Neural cell (in vitro differentiated cells): Measurements from ENCODE around the gene TSR2. TPM values are rescaled to one million over a fixed set of nuclear protein-coding genes. Genes with fewer than 3 reads are reported as not detected.

Experiments used
- H2AFZ ChIP-seq: fragments of 200-600, 300-800 bp; sonication (generic), shearing (Covaris generic); 2 replicates; pipeline ENCODE4 v1.6.0; 2014; ENCODE audit warnings: low read depth, mild to moderate bottlenecking, antibody characterized with exemption, low read length, moderate library complexity
- H3F3A ChIP-seq: fragments of 200-600 bp; shearing (Covaris generic); 2 replicates; pipeline ENCODE4 v1.6.1; 2016; ENCODE audit warnings: mild to moderate bottlenecking, moderate library complexity, mixed read lengths, antibody characterized with exemption, low read length; ENCODE audit not compliant: insufficient read depth, poor library complexity, severe bottlenecking
- H3K27ac ChIP-seq: fragments of 200-600, 300-800 bp; sonication (generic), shearing (Covaris generic); 2 replicates; pipeline ENCODE4 v1.5.1; 2014; ENCODE audit warnings: mild to moderate bottlenecking, low read length, moderate library complexity
- H3K27me3 ChIP-seq: fragments of 300-800, 200-600 bp; sonication (generic), shearing (Covaris generic); 2 replicates; pipeline ENCODE4 v1.6.0; 2014; ENCODE audit warnings: mild to moderate bottlenecking, low read depth, low read length, moderate library complexity; ENCODE audit not compliant: insufficient read depth
- H3K36me3 ChIP-seq: fragments of 300-800, 200-600 bp; sonication (generic), shearing (Covaris generic); 2 replicates; pipeline ENCODE4 v1.5.1; 2014; ENCODE audit warnings: mild to moderate bottlenecking, antibody characterized with exemption, low read length, moderate library complexity; ENCODE audit not compliant: insufficient read depth
- H3K4me2 ChIP-seq: fragments of 300-800, 200-600 bp; sonication (generic), shearing (Covaris generic); 2 replicates; pipeline ENCODE4 v1.6.0; 2014; ENCODE audit warnings: mild to moderate bottlenecking, low read length
- H3K4me3 ChIP-seq: fragments of 300-800, 200-600 bp; sonication (generic), shearing (Covaris generic); 2 replicates; pipeline ENCODE4 v1.5.1; 2014; ENCODE audit warnings: mild to moderate bottlenecking, low read length, moderate library complexity
- H3K79me2 ChIP-seq: fragments of 200-600 bp; shearing (Covaris generic); replicated peaks from 2 replicates; pipeline ENCODE4 v1.6.0; 2014; ENCODE audit warnings: mild to moderate bottlenecking, low read length, moderate library complexity; ENCODE audit not compliant: insufficient read depth
- H3K9ac ChIP-seq: fragments of 300-800, 200-600 bp; sonication (generic), shearing (Covaris generic); 2 replicates; pipeline ENCODE4 v1.6.1; 2016; ENCODE audit warnings: mild to moderate bottlenecking, low read length, mixed read lengths
- H3K9me2 ChIP-seq: fragments of 200-600 bp; shearing (Covaris generic); 2 replicates; pipeline ENCODE4 v1.6.1; 2016; ENCODE audit warnings: mild to moderate bottlenecking, low read length, mixed read lengths; ENCODE audit not compliant: insufficient read depth
- H3K9me3 ChIP-seq: fragments of 200-600, 300-800 bp; sonication (generic), shearing (Covaris generic); 2 replicates; pipeline ENCODE4 v1.6.1; 2016; ENCODE audit warnings: mild to moderate bottlenecking, mixed run types, low read length, moderate library complexity, mixed read lengths
- H4K20me1 ChIP-seq: fragments of 200-600 bp; shearing (Covaris generic); 2 replicates; pipeline ENCODE4 v1.6.1; 2016; ENCODE audit warnings: mild to moderate bottlenecking, mixed run types; ENCODE audit not compliant: insufficient read depth
- EP300 ChIP-seq: fragments of 450-650 bp; conservative IDR thresholded peaks from 2 replicates; pipeline ENCODE4 v1.6.1; 2014; ENCODE audit warnings: antibody characterized with exemption, mild to moderate bottlenecking, moderate library complexity; ENCODE audit not compliant: poor library complexity, severe bottlenecking
- EZH2 ChIP-seq: fragments of 200-600, 300-800 bp; shearing (Covaris generic), sonication (generic); IDR thresholded peaks from 2 replicates; pipeline ENCODE4 v1.6.1; 2014; ENCODE audit warnings: antibody characterized with exemption, low read length, borderline replicate concordance, mild to moderate bottlenecking; ENCODE audit not compliant: insufficient read depth, poor library complexity, severe bottlenecking
- MXI1 ChIP-seq: fragments of 450-650 bp; conservative IDR thresholded peaks from 2 replicates; pipeline ENCODE4 v1.6.1; 2014; ENCODE audit warnings: antibody characterized with exemption, mild to moderate bottlenecking; ENCODE audit not compliant: poor library complexity, severe bottlenecking
- POLR2AphosphoS5 ChIP-seq: IDR thresholded peaks from 2 replicates; pipeline ENCODE4 v1.6.1; 2012
- RAD21 ChIP-seq: fragments of 450-650 bp; conservative IDR thresholded peaks from 2 replicates; pipeline ENCODE4 v1.6.1; 2014; ENCODE audit warnings: antibody characterized with exemption, mild to moderate bottlenecking, moderate library complexity
- SMC3 ChIP-seq: fragments of 450-650 bp; conservative IDR thresholded peaks from 2 replicates; pipeline ENCODE4 v1.6.1; 2014; ENCODE audit warnings: antibody characterized with exemption, mild to moderate bottlenecking, moderate library complexity; ENCODE audit not compliant: poor library complexity
- TAF1 ChIP-seq: IDR thresholded peaks from 2 replicates; pipeline ENCODE4 v1.6.1; 2012; ENCODE audit warnings: low read depth
- polyA plus RNA-seq: library from polyadenylated mRNA; depleted of rRNA; stranded (reverse); fragments of >200 nt; gene quantifications from 2 replicates; pipeline ENCODE4 v1.2.3, GENCODE V29; 2014
- TF ChIP-seq, protein P1 (sequence below): fragments of 450-650 bp; IDR thresholded peaks from 2 replicates; pipeline ENCODE4 v1.5.1; 2014; ENCODE audit warnings: antibody characterized with exemption, mild to moderate bottlenecking, moderate library complexity; ENCODE audit not compliant: poor library complexity, severe bottlenecking
- TF ChIP-seq, protein P2 (sequence below): IDR thresholded peaks from 2 replicates; pipeline ENCODE4 v1.6.1; 2012; ENCODE audit warnings: borderline replicate concordance

TSR2 gene
- polyA plus RNA-seq, 1 donor from 2014 or later: 27.5 TPM

DNA sequence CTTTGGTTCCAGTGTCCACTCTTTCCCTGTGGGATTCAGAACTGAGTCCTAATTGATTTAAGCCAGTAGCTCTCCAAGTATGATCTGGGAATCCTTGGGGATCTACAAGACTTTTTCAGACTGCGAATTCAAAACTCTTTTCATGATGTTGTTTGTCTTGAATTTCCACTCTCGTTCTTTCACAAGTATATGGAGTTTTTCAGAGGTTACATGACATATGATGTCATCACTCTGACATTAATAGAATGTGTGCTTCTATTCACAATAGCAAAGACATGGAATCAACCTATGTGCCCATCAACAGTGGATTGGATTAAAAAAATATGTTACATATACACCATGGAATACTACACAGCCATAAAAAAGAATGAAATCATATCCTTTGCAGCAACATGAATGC lies 23.2 kb upstream of the TSR2 start:
- no peaks in the 10 kb centered on the region for H3K9me2 ChIP-seq
- no peaks in the 10 kb centered on the region for H3K79me2 ChIP-seq
- no peak overlapping the region for H3K4me3 ChIP-seq
- H3K27ac ChIP-seq: no peak overlapping the region
- no peaks in the 10 kb centered on the region for H3F3A ChIP-seq
- no peak overlapping the region for H3K9ac ChIP-seq
- no peaks in the 10 kb centered on the region for H3K36me3 ChIP-seq
- no peak overlapping the region for H2AFZ ChIP-seq
- H3K4me2 ChIP-seq: no peak overlapping the region
- H3K9me3 ChIP-seq: no peaks in the 10 kb centered on the region
- H4K20me1 ChIP-seq: no peaks in the 10 kb centered on the region
- no peak for TF ChIP-seq TAF1
- TF ChIP-seq, protein P1, sequence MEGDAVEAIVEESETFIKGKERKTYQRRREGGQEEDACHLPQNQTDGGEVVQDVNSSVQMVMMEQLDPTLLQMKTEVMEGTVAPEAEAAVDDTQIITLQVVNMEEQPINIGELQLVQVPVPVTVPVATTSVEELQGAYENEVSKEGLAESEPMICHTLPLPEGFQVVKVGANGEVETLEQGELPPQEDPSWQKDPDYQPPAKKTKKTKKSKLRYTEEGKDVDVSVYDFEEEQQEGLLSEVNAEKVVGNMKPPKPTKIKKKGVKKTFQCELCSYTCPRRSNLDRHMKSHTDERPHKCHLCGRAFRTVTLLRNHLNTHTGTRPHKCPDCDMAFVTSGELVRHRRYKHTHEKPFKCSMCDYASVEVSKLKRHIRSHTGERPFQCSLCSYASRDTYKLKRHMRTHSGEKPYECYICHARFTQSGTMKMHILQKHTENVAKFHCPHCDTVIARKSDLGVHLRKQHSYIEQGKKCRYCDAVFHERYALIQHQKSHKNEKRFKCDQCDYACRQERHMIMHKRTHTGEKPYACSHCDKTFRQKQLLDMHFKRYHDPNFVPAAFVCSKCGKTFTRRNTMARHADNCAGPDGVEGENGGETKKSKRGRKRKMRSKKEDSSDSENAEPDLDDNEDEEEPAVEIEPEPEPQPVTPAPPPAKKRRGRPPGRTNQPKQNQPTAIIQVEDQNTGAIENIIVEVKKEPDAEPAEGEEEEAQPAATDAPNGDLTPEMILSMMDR: no peak
- H3K27me3 ChIP-seq: no peaks in the 10 kb centered on the region

DNA sequence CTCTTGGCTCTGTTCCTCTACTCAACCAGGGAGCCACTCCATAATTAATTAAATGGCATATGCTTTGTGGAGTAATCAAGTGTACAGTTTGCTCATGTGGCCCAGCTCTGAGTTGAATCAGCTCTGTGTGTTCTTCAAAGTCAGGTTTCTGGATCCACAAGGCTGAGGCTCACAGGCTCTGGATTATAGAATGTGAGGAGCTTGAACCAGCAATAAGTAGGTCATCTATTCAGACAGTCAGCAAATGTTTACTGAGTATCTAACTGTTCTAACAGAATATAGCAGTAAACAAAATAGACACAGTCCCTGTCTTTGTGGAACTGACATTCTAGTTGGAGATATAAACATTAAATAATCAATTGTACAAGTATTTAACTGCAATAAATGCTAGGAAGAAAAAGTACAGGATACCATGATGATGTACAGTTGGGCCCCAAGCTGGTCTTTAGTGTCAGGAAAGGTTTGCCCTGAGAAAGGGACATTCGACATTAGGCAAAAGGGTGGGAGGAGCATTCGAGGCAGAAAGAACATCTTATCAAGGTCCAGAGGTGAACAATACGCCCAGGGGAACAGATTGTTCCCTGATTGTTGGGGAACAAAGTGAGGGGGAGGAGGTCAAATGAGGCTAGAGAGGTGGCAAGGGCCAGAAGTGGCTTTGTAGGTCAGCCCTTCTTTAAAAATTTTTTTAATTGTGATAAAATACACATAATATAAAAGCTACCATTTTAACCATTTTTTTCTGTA lies 20.5 kb upstream of the TSR2 start:
- no peaks in the 10 kb centered on the region for H4K20me1 ChIP-seq
- no peaks in the 10 kb centered on the region for H3K27me3 ChIP-seq
- no peaks in the 10 kb centered on the region for H3F3A ChIP-seq
- no peak overlapping the region for H3K9ac ChIP-seq
- H3K9me2 ChIP-seq: no peaks in the 10 kb centered on the region
- TF ChIP-seq, protein P1: no peak
- TF ChIP-seq TAF1 (no peak), EP300 (no peak), RAD21 (no peak), SMC3 (no peak), POLR2AphosphoS5 (no peak), MXI1 (no peak), EZH2 (no peak)
- TF ChIP-seq, protein P2, sequence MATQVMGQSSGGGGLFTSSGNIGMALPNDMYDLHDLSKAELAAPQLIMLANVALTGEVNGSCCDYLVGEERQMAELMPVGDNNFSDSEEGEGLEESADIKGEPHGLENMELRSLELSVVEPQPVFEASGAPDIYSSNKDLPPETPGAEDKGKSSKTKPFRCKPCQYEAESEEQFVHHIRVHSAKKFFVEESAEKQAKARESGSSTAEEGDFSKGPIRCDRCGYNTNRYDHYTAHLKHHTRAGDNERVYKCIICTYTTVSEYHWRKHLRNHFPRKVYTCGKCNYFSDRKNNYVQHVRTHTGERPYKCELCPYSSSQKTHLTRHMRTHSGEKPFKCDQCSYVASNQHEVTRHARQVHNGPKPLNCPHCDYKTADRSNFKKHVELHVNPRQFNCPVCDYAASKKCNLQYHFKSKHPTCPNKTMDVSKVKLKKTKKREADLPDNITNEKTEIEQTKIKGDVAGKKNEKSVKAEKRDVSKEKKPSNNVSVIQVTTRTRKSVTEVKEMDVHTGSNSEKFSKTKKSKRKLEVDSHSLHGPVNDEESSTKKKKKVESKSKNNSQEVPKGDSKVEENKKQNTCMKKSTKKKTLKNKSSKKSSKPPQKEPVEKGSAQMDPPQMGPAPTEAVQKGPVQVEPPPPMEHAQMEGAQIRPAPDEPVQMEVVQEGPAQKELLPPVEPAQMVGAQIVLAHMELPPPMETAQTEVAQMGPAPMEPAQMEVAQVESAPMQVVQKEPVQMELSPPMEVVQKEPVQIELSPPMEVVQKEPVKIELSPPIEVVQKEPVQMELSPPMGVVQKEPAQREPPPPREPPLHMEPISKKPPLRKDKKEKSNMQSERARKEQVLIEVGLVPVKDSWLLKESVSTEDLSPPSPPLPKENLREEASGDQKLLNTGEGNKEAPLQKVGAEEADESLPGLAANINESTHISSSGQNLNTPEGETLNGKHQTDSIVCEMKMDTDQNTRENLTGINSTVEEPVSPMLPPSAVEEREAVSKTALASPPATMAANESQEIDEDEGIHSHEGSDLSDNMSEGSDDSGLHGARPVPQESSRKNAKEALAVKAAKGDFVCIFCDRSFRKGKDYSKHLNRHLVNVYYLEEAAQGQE: no peak
- H2AFZ ChIP-seq: no peak overlapping the region
- no peak overlapping the region for H3K27ac ChIP-seq
- H3K9me3 ChIP-seq: no peaks in the 10 kb centered on the region
- no peaks in the 10 kb centered on the region for H3K36me3 ChIP-seq
- H3K4me2 ChIP-seq: no peak overlapping the region
- H3K79me2 ChIP-seq: no peaks in the 10 kb centered on the region
- H3K4me3 ChIP-seq: no peak overlapping the region
